Fibroblast of the aortic adventitia (primary cell): ENCODE results near the gene TTC19. TPM values are rescaled to one million over a fixed set of nuclear protein-coding genes. Genes with fewer than 3 reads are reported as not detected.

Experiments
- DNase-seq: peaks from one replicate; pipeline ENCODE4 v3.0.0-alpha.2; 2010; ENCODE audit warnings: low read depth
- H3K4me3 ChIP-seq: 2 replicates; pipeline ENCODE4 v1.5.1; 2011; ENCODE audit warnings: low read depth, mild to moderate bottlenecking, control low read depth, low read length, moderate library complexity
- CTCF ChIP-seq: IDR thresholded peaks from 2 replicates; pipeline ENCODE4 v1.5.1; 2011; ENCODE audit warnings: mild to moderate bottlenecking, low read length, control low read depth, inconsistent platforms; ENCODE audit not compliant: insufficient read depth
- total RNA-seq: library from RNA; depleted of rRNA; stranded (reverse); fragments of >200 nt; gene quantifications from 2 replicates; pipeline ENCODE4 v1.2.3, GENCODE V29; 2012; ENCODE audit warnings: low replicate concordance

TTC19 gene
- total RNA-seq, 1 donor = 21.4 TPM

GRCh38 chr17:15955793-15956541 is 43.7 kb upstream of the TTC19 start:
- no peak for DNase-seq
- TF ChIP-seq CTCF = no peak
- no peak overlapping the region for H3K4me3 ChIP-seq

- no peak for DNase-seq
- TF ChIP-seq CTCF = no peak
- no peak overlapping the region for H3K4me3 ChIP-seq
Observed at GRCh38 chr17:15957206-15957605, 42.4 kb upstream of the TTC19 start.

GRCh38 chr17:15957608-15958307 is 41.9 kb upstream of the TTC19 start:
- TF ChIP-seq CTCF = no peak
- no peak overlapping the region for H3K4me3 ChIP-seq
- no peak for DNase-seq

GRCh38 chr17:15958484-15958854 is 41.2 kb upstream of the TTC19 start:
- no peak overlapping the region for H3K4me3 ChIP-seq
- TF ChIP-seq CTCF = no peak
- no peak for DNase-seq

GRCh38 chr17:15963670-15964110 is 35.9 kb upstream of the TTC19 start:
- TF ChIP-seq CTCF = no peak
- no peak overlapping the region for H3K4me3 ChIP-seq
- DNase-seq = peak; percentile 67

- TF ChIP-seq CTCF = no peak
- no peak for DNase-seq
- H3K4me3 ChIP-seq = no peak overlapping the region
Observed at GRCh38 chr17:15965528-15965927, 34.1 kb upstream of the TTC19 start.
